22Rv1 (cell line): ENCODE data around the gene PRR3.
A peak's percentile ranks its signal among the peaks of the same experiment; 100 is the strongest.

Experiments used
- H3K27ac ChIP-seq: fragments of 450-650 bp; 2 replicates; pipeline ENCODE4 v1.5.1; 2017
- CTCF ChIP-seq: fragments of 450-650 bp; IDR thresholded peaks from 2 replicates; pipeline ENCODE4 v1.5.1; 2017; ENCODE audit warnings: mild to moderate bottlenecking
- ZFX ChIP-seq: fragments of 450-650 bp; IDR thresholded peaks from 2 replicates; pipeline ENCODE4 v1.6.1; 2017; ENCODE audit warnings: antibody characterized with exemption, borderline replicate concordance

Gene PRR3

GRCh38 chr6:30533460-30534294, 23.4 kb upstream of the PRR3 start:
- H3K27ac ChIP-seq: no peak overlapping the region
- TF ChIP-seq CTCF (no peak), ZFX (no peak)

GRCh38 chr6:30537931-30538330, 19.2 kb upstream of the PRR3 start:
- H3K27ac ChIP-seq: no peak overlapping the region
- TF ChIP-seq CTCF (no peak), ZFX (no peak)

GRCh38 chr6:30541515-30542403, 15.3 kb upstream of the PRR3 start:
- H3K27ac ChIP-seq: no peak overlapping the region
- peak; percentile 98 for TF ChIP-seq CTCF
- no peak for TF ChIP-seq ZFX

DNA sequence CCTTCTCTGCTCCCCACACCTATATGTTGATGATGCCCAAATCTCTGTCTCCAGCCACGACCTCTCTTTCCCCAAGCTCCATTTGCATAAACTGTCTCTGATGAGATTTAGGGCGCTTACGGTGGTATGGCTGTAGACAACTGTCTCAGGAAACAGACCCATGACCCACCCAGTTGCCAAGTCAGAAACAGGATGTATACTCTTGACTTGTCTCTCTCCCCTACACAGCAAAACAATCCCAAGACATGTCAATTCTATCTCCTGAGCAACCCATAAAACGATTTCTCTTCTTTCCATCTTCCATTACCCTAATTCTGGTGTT, 14.7 kb upstream of the PRR3 start:
- TF ChIP-seq CTCF (no peak), ZFX (no peak)
- no peak overlapping the region for H3K27ac ChIP-seq

DNA sequence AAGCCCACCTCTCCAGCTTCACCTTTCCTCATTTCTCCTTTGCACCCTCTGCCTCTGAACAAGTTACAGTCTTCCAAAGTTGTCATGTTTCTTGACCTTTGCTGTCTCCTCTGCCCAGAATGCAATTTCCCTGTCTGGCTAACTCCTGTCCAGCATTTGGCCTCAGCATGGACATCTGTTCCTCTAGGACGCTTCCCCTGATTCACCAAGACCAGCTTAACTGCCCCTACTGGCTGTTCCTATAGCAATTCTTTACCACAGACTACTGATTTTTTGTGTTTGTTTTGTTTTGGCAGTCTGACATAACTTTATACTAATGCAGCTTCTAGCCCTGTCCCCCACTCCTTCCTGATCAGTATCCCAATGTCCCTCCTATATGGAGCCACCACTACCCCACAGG, 14.2 kb upstream of the PRR3 start:
- H3K27ac ChIP-seq: no peak overlapping the region
- no peak for TF ChIP-seq ZFX

DNA sequence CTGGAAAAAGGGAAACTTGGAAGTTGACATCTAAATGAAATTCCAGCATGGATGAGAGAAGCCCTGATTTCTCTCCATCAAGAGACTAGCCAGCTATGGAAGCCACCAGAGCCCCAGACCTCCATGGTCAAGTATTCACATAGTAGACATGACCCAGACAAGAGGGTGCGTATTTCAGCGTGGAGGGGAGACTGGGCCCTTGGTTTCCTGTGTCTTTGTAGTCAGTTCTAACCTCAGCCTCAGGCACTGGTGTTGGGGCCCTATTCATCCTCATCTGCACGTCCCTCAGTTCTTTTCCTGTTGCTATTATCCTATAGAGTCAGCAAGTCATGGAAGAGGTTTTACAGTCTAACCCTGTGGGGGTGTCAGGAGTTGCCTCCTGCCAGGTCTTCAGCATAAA, 13.3 kb upstream of the PRR3 start:
- TF ChIP-seq CTCF: no peak
- TF ChIP-seq ZFX: no peak
- H3K27ac ChIP-seq: no peak overlapping the region

GRCh38 chr6:30544666-30545272, 12.3 kb upstream of the PRR3 start:
- H3K27ac ChIP-seq: no peak overlapping the region
- peak; percentile 83 for TF ChIP-seq CTCF
- no peak for TF ChIP-seq ZFX
